Posterior vena cava (tissue), 2 donors: Measurements from ENCODE around the gene RBBP6. TPM values are rescaled to one million over a fixed set of nuclear protein-coding genes. Genes with fewer than 3 reads are reported as not detected.
"Not testable (repeated sequence)": the region's sequence is repeated elsewhere in the genome, so short reads cannot be mapped to it uniquely, and the experiment has no call there.

Experiments used
- DNase-seq: peaks from one replicate; pipeline ENCODE4 v3.0.0-alpha.2; 2020; ENCODE audit warnings: low spot score
- intact Hi-C, 2 donors: fragments of 100-400 bp; cut with DNase I; formaldehyde crosslinking; loops; one replicate each; pipeline versions ENCODE4 v1.14.1 to v1.14.2; 2022 to 2023
- total RNA-seq, 2 donors: library from RNA; stranded (reverse); fragmentation: NEBNext Ultra II Directional; extraction: Animal tissue kit (Norgen Biotek cat#: 25700); gene quantifications; one replicate each; pipeline ENCODE4 v1.2.1, GENCODE V29; 2021
- donor health status: DM: yes; HTN: yes; CAD: no.
- donor health status: DM: yes; HTN: yes; CAD: no.

Gene RBBP6
- total RNA-seq, 2 donors from 2014 or later: 43.7 to 46.7 TPM

GRCh38 chr16:24612656-24613055, 73.3 kb downstream of the RBBP6 start:
- intact Hi-C loops: no loop called here
- no peak for DNase-seq

GRCh38 chr16:24613267-24613666, 73.9 kb downstream of the RBBP6 start:
- DNase-seq, intact Hi-C loops: not testable (repeated sequence)

GRCh38 chr16:24617502-24617901, 78.1 kb downstream of the RBBP6 start:
- no peak for DNase-seq
- intact Hi-C loops: no loop called here

Other genes starting within 250 kb of the RBBP6 start
- 10 to 100 TPM; 51.7 to 58.3 TPM for gene TNRC6A, start 190.1 kb downstream of the RBBP6 start, total RNA-seq